Measurements from ENCODE around the gene GALNT7. TPM values are rescaled to one million over a fixed set of nuclear protein-coding genes. Genes with fewer than 3 reads are reported as not detected.

The GALNT7 gene
- polyA plus RNA-seq, 1 donor from 2014 or later = 15.0 TPM

DNA sequence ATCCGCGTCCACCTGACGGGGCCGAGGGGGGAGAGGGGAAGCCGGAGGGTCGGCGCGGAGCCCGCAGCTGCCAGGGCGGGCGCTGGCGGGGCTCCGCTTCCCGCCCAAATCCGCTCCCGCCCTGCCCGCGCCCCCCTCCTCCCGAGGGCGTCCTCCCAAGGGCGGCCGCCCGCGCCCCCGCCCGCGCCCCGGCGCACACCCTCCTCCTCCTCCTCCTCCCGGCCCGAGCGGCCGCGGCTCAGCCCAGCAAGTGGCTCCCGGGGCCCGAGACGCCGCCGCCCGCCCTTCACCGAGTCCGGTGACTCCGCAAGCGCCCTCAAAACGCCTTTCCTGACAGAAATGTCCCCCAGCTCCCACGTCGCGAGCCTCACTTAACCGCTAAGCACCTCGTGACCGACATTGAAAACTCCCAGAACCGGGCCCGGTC is 165.1 kb downstream of the GALNT7 start:
- Histone ChIP-seq H3K4me2 (ENCODE audit: low read length) (no peak overlapping the region), H3K9me3 (ENCODE audit: low read length) (no peaks in the 10 kb centered on the region), H3K36me3 (ENCODE audit: insufficient read depth, low read length) (peaks cover 3% of the 10 kb centered on the region), H3F3A (ENCODE audit: insufficient read depth, low read length, poor library complexity, severe bottlenecking) (peaks cover 10% of the 10 kb centered on the region), H3K9ac (ENCODE audit: low read length) (peak overlapping the region; percentile 93), H2AFZ (ENCODE audit: low read depth, low read length) (peak overlapping the region; percentile 82), H3K79me2 (replicated peaks; ENCODE audit: insufficient read depth, low read length) (peaks cover 31% of the 10 kb centered on the region), H3K9me2 (ENCODE audit: insufficient read depth, low read length) (no peaks in the 10 kb centered on the region), H4K20me1 (ENCODE audit: insufficient read depth) (no peaks in the 10 kb centered on the region), H3K4me3 (ENCODE audit: low read length) (peak overlapping the region; percentile 93), H3K27me3 (ENCODE audit: insufficient read depth, low read depth, low read length) (no peaks in the 10 kb centered on the region), H3K27ac (ENCODE audit: low read length) (peak overlapping the region; percentile 92)
- TF ChIP-seq RAD21 (conservative IDR thresholded peaks at IDR 0.05) (no peak), MXI1 (conservative IDR thresholded peaks at IDR 0.05; ENCODE audit: poor library complexity, severe bottlenecking) (no peak), TAF1 (IDR thresholded peaks at IDR 0.05; ENCODE audit: low read depth) (no peak), EP300 (conservative IDR thresholded peaks at IDR 0.05; ENCODE audit: poor library complexity, severe bottlenecking) (no peak), SMC3 (conservative IDR thresholded peaks at IDR 0.05; ENCODE audit: poor library complexity) (no peak), EZH2 (IDR thresholded peaks at IDR 0.05; ENCODE audit: borderline replicate concordance, insufficient read depth, low read length, poor library complexity, severe bottlenecking) (no peak), REST (IDR thresholded peaks at IDR 0.05; ENCODE audit: borderline replicate concordance) (no peak), POLR2AphosphoS5 (IDR thresholded peaks at IDR 0.05) (no peak)
- TF ChIP-seq, protein P1, sequence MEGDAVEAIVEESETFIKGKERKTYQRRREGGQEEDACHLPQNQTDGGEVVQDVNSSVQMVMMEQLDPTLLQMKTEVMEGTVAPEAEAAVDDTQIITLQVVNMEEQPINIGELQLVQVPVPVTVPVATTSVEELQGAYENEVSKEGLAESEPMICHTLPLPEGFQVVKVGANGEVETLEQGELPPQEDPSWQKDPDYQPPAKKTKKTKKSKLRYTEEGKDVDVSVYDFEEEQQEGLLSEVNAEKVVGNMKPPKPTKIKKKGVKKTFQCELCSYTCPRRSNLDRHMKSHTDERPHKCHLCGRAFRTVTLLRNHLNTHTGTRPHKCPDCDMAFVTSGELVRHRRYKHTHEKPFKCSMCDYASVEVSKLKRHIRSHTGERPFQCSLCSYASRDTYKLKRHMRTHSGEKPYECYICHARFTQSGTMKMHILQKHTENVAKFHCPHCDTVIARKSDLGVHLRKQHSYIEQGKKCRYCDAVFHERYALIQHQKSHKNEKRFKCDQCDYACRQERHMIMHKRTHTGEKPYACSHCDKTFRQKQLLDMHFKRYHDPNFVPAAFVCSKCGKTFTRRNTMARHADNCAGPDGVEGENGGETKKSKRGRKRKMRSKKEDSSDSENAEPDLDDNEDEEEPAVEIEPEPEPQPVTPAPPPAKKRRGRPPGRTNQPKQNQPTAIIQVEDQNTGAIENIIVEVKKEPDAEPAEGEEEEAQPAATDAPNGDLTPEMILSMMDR (IDR thresholded peaks at IDR 0.05; ENCODE audit: poor library complexity, severe bottlenecking) = no peak

DNA sequence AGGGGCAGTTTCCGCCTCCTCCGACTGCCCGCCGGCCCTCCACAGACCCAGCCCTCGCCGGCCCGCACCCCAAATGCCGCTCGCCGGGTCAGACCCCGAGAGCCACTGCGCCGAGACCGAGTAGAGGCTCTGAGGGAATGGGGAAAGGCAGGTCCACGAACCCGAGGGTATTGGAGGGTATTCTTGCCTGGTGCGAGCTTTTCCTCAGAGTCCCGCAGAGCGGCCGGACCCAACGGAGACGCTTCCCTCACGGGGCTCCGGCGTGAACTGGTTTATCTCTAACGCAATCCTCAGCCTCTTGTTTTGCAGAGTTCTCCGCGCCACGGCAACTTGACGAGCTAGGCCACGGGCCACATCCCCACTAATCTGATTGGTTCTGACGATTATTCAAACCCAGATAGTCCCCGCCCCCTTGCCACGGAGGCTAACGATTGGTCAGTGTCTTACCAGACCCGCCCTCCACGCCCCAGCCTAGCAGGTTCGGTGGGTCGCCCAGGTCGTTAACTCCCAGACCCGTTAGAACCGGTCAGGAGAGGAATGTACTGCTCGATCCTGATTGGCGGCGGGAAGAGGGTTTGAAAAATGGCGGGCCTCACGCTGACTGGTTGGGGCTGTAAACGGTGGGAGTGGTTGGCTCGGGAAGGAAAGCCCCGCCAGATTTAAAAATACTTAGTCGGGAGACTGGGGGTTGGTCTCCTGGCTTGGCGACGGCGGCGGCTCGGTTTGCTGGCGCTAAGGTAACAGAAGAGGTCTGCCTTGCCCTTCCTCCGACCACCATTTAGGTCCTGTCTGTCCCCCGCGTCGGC is 165.7 kb downstream of the GALNT7 start, which contains the start of gene HMGB2:
Gene HMGB2, minus strand, starts transcription at position 274 of the 806 bp plus-strand sequence. CDS start 709 bp downstream, outside the sequence.
- Histone ChIP-seq H4K20me1 (ENCODE audit: insufficient read depth) (no peaks in the 10 kb centered on the region), H3K9ac (ENCODE audit: low read length) (peak within 1 kb of the TSS; percentile 93), H3K27me3 (ENCODE audit: insufficient read depth, low read depth, low read length) (no peaks in the 10 kb centered on the region), H3K27ac (ENCODE audit: low read length) (peak within 1 kb of the TSS; percentile 92), H3K9me3 (ENCODE audit: low read length) (no peaks in the 10 kb centered on the region), H3K36me3 (ENCODE audit: insufficient read depth, low read length) (peaks cover 3% of the 10 kb centered on the region), H3K9me2 (ENCODE audit: insufficient read depth, low read length) (no peaks in the 10 kb centered on the region), H2AFZ (ENCODE audit: low read depth, low read length) (peak within 1 kb of the TSS; percentile 82), H3K4me3 (ENCODE audit: low read length) (peak within 1 kb of the TSS; percentile 93), H3F3A (ENCODE audit: insufficient read depth, low read length, poor library complexity, severe bottlenecking) (peaks cover 10% of the 10 kb centered on the region), H3K79me2 (replicated peaks; ENCODE audit: insufficient read depth, low read length) (peaks cover 31% of the 10 kb centered on the region), H3K4me2 (ENCODE audit: low read length) (peak within 1 kb of the TSS; percentile 89)
- TF ChIP-seq, protein P1 (IDR thresholded peaks at IDR 0.05; ENCODE audit: poor library complexity, severe bottlenecking) = no peak
- TF ChIP-seq MXI1 (conservative IDR thresholded peaks at IDR 0.05; ENCODE audit: poor library complexity, severe bottlenecking) (peak; percentile 97), TAF1 (IDR thresholded peaks at IDR 0.05; ENCODE audit: low read depth) (peak; percentile 97), REST (IDR thresholded peaks at IDR 0.05; ENCODE audit: borderline replicate concordance) (no peak), EZH2 (IDR thresholded peaks at IDR 0.05; ENCODE audit: borderline replicate concordance, insufficient read depth, low read length, poor library complexity, severe bottlenecking) (no peak), POLR2AphosphoS5 (IDR thresholded peaks at IDR 0.05) (peak; percentile 78), SMC3 (conservative IDR thresholded peaks at IDR 0.05; ENCODE audit: poor library complexity) (peak; percentile 40)

Data from neural cell (in vitro differentiated cells).